WI38 (cell line): ENCODE data around the gene ATP4B.

Experiments
- H3K4me3 ChIP-seq: 2 replicates; pipeline ENCODE4 v1.5.1; 2011; ENCODE audit warnings: low read depth, mild to moderate bottlenecking, control low read depth, low read length
- TF ChIP-seq, protein P1 (sequence below): IDR thresholded peaks from 2 replicates; pipeline ENCODE4 v1.5.1; 2012; ENCODE audit warnings: low read depth, mild to moderate bottlenecking, control low read depth, low read length

ATP4B gene

DNA sequence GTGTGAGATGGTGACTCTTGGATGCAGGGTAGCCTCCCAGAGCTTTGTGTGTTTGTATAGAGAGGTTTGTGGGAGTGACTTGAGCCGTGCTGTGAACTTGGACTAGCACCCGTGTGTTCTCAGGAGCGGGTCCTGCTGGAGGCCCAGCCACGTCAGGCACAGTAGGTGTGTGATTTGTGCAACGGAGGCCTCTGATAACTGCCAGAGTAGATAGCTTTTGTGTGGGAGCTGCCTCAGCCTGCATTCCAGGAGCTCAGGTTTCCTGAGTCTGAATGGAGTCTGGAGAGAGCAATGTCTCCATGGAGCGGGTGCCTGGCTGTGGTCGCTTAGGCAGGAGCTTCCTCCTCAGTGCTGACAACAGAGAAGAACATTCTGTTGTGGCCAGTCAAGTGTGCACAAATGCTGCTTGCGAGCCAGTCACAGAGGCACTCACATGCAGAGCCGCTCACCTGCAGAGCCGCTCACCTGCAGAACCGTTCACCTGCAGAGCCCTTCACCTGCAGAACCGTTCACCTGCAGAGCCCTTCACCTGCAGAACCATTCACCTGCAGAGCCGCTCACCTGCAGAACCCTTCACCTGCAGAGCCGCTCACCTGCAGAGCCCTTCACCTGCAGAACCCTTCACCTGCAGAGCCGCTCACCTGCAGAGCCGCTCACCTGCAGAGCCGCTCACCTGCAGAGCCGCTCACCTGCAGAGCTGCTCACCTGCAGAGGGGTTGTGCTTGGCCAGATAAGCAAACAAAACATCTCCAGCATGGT is 40.8 kb downstream of the ATP4B start:
- TF ChIP-seq, protein P1, sequence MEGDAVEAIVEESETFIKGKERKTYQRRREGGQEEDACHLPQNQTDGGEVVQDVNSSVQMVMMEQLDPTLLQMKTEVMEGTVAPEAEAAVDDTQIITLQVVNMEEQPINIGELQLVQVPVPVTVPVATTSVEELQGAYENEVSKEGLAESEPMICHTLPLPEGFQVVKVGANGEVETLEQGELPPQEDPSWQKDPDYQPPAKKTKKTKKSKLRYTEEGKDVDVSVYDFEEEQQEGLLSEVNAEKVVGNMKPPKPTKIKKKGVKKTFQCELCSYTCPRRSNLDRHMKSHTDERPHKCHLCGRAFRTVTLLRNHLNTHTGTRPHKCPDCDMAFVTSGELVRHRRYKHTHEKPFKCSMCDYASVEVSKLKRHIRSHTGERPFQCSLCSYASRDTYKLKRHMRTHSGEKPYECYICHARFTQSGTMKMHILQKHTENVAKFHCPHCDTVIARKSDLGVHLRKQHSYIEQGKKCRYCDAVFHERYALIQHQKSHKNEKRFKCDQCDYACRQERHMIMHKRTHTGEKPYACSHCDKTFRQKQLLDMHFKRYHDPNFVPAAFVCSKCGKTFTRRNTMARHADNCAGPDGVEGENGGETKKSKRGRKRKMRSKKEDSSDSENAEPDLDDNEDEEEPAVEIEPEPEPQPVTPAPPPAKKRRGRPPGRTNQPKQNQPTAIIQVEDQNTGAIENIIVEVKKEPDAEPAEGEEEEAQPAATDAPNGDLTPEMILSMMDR: no peak

DNA sequence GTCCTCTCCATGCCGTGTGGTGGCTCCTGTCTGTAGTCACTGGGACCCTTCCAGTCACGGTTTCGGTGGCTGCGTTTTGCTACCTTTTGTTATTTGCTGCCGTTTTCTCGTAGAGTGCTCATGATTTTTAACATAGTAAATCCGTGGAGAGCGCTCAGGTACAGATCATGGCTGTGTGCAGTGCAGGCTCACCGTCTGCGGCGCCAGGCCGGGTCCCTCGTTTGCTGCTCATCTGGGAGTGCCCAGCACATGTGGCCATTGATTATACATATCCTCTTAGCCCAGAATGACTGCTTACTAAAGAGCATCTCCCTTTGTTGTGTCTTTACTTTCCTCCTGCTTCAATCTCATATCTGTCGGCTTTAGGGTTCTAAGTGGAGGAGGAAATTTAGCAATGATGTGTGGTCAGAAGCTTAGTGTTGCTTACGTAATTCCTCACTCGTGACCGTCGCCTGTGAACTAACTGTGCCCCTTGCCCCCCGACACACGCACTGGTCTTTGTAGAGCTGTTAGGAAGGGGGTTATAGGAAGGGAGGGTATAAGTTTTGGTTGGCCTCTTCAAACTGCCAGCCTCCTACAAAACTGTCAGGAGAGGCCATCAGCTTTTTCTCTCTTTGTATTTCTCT is 41.6 kb downstream of the ATP4B start:
- TF ChIP-seq, protein P1: no peak
- no peak overlapping the region for H3K4me3 ChIP-seq

More for the DNA sequence above, 40.8 kb downstream of the ATP4B start:
- H3K4me3 ChIP-seq: no peak overlapping the region

DNA sequence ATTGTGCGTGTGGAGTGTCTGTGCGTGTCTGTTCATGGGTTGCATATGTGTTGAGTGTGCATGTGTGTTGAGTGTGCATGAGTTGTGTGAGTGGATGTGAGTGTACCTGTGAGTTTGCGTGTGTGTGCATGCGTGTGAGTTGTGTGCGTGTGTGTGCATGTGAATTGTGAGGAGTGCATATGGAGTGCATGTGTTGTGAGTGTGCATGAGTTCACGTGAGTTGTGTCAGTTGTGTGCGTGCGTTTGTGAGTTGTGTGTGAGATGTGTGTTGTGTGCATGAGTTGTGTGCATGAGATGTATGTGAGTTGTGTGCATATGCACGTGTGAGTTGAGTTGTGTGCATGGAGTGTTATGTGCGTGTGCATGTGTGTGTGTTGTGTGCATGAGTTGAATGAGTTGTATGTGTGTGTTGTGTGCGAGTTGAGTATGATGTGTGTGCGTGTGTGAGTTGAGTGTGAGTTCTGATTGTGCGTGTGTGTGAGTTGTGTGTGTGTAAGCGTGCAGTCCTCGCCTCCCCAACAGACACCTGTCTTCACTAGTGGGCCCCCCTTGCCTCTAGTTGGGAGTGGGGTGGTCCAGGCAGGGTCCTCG is 44.1 kb downstream of the ATP4B start:
- H3K4me3 ChIP-seq: no peak overlapping the region
- TF ChIP-seq, protein P1: no peak

DNA sequence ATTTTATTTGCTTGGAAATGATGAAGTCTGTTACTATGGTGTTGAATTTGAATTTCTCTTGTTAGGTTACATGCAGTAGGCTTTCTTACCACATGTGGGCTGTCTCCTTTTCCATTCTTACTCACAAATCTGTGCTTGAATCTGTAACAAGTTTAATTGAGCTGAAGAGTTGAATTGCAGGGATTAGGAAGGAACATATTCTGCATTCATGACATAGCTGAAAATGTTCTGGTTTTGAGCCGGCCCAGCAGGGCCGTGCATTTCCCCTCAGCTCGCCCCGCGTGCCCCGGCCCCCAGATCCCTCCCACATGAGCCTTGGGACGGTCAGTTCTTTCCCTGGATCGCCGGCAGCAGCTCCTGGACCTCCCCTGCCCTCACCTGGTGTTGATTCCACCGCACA is 45.4 kb downstream of the ATP4B start:
- TF ChIP-seq, protein P1: no peak
- H3K4me3 ChIP-seq: no peak overlapping the region

DNA sequence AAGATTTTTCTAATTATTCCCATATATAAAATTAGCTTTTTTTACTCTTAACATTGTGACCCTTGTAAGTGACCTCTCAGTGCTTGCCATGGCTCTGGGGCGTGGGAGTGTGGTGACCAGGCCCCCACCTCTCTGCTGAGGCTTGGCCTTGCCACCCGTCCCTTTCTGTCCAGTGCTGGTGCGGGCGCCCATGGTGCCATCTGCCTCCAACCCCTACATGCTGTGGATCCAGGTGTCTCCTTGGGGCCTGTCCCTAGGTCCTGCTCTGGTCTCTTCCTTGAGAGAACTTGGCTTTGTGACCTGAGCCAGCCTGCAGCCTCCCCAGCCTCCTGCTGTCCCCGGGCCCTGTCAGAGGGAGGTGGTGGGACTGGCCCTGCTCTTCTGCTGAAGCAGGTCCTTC is 46.0 kb downstream of the ATP4B start:
- TF ChIP-seq, protein P1: no peak

DNA sequence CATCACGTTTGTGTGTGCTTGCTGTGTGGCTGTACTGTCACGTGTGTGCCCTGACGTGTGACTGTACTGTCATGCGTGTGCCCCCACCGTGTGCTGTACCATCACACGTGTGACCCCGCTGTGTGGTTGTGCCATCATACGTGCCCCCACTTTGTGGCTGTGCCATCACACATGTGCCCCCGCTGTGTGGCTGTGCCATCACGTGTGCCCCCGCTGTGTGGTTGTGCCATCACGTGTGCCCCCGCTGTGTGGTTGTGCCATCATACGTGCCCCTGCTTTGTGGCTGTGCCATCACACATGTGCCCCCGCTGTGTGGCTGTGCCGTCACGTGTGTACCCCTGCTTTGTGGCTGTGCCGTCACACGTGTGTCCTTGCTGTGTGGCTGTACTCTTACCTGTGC is 47.7 kb downstream of the ATP4B start:
- TF ChIP-seq, protein P1: no peak
- no peak overlapping the region for H3K4me3 ChIP-seq

More for the DNA sequence above, 46.0 kb downstream of the ATP4B start:
- H3K4me3 ChIP-seq: no peak overlapping the region

DNA sequence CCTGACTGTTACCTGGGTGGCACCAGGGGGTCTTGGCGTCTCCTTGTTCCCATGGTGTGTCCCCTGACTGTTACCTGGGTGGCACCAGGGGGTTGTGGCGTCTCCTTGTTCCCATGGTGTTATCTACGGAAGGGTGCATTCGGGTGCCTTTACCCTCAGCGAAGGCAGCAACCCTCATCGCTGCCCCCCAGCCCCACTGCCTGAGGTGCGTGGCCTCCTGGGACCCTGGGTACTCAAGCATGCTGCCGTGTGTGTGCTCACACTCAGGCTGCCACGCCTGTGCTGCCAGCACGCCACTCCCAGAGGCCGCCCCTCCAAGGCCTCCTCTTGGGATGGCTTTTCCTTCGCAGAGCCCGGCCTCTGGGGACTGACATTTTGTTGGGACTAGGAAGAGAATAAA is 48.4 kb downstream of the ATP4B start:
- H3K4me3 ChIP-seq: no peak overlapping the region
- TF ChIP-seq, protein P1: no peak
